D721Med (cell line): ENCODE data around the gene SLC2A2.
"Not testable (repeated sequence)": the region's sequence is repeated elsewhere in the genome, so short reads cannot be mapped to it uniquely, and the experiment has no call there.

ENCODE experiments used
- DNase-seq: peaks from one replicate; pipeline ENCODE4 v3.0.0; 2011; ENCODE audit warnings: low spot score; ENCODE audit not compliant: insufficient read length
- FAIRE-seq: peaks from 2 replicates; lab custom pipeline; 2011; peaks lifted over from hg19 to GRCh38; lab: Jason Lieb, UNC
- TF ChIP-seq, protein P1 (sequence below): IDR thresholded peaks from 2 replicates; pipeline ENCODE4 v1.5.1; 2012; ENCODE audit warnings: mild to moderate bottlenecking, control low read depth; ENCODE audit not compliant: insufficient read depth; ENCODE audit errors: missing control alignments

The SLC2A2 gene

DNA sequence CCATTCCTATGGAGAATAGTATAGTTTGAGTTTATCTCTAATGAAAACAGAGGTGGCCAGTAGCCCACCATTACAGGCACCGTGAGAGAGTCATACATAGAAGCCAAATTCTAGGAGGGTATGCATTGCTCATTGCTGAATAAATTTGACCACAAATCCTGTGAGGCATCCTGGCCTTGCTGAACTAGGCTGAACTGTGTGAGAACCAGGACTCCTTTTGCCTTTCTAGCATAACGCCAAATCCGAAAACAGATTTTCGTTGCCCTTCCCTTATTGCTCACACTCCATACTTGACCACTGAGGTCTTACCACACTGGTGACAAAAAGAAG, 50.4 kb downstream of the SLC2A2 start:
- TF ChIP-seq, protein P1, sequence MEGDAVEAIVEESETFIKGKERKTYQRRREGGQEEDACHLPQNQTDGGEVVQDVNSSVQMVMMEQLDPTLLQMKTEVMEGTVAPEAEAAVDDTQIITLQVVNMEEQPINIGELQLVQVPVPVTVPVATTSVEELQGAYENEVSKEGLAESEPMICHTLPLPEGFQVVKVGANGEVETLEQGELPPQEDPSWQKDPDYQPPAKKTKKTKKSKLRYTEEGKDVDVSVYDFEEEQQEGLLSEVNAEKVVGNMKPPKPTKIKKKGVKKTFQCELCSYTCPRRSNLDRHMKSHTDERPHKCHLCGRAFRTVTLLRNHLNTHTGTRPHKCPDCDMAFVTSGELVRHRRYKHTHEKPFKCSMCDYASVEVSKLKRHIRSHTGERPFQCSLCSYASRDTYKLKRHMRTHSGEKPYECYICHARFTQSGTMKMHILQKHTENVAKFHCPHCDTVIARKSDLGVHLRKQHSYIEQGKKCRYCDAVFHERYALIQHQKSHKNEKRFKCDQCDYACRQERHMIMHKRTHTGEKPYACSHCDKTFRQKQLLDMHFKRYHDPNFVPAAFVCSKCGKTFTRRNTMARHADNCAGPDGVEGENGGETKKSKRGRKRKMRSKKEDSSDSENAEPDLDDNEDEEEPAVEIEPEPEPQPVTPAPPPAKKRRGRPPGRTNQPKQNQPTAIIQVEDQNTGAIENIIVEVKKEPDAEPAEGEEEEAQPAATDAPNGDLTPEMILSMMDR, result no peak
- DNase-seq, result no peak
- FAIRE-seq, result no peak

DNA sequence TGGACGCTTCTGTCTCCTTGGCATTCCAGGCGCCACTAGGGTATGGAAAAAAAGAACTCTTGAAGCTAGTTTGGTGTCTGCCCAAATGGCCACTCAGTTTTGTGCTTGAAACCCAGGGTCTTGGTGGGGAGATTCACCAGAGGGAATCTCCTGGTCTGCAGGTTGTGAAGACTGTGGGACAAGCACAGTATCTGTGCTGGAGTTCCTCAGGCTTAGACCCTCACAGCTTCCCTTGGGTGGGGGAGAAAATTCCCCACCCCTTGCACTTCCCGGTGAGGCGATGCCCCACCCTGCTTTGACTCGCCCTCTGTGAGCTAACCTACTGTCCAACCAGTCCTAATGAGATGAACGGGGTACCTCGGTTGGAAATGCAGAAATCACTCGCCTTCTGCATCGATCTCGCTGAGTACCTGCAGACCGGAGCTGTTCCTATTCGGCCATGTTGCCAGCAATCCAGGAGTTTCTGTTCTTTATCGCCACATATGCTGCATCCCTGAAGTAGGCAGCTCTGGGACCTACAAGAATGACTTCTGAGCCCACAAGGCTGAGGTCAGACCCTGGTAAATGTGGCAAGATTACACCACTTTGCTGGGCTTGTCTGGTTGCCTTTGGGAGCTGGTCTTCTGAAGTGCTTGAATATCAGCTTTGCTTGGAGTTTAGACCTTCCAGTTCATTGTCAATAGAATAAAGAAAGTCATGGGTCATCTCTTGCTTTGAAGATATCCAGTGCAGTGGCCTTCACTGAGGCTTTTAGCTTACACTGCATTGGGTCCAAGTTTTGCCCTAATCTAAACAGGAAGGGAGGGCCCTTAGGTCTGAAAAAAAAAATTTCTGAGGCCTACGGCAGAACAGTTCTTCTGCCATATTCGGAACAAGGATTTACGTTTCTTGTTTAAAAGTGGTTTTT, 51.0 kb downstream of the SLC2A2 start:
- TF ChIP-seq, protein P1, result no peak
- DNase-seq (no peak), FAIRE-seq (no peak)

DNA sequence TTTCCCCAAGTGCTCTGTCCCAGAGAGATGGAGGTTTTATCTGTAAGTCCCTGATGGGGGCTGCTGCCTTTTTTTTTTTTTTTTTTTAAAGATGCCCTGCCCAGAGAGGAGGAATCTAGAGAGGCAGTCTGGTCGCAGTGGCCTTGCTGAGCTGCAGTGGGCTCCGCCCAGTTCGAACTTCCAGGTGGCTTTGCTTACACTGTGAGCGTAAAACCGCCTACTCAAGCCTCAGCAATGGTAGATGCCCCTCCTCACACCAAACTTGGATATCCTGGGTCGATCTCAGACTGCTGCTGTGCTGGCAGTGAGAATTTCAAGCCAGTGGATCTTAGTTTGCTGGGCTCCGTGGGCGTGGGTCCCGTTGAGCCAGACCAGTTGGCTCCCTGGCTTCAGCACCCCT, 51.6 kb downstream of the SLC2A2 start:
- DNase-seq (no peak), FAIRE-seq (no peak)
- TF ChIP-seq, protein P1, result no peak

DNA sequence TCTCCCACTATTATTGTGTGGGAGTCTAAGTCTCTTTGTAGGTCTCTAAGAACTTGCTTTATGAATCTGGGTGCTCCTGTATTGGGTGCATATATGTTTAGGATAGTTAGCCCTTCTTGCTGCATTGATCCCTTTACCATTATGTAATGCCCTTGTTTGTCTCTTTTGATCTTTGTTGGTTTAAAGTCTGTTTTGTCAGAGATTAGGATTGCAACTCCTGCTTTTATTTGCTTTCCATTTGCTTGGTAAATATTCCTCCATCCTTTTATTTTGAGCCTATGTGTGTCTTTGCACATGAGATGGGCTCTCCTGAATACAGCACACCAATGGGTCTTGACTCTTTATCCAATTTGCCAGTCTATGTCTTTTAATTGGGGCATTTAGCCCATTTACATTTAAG, 53.6 kb downstream of the SLC2A2 start:
- FAIRE-seq, DNase-seq: not testable (repeated sequence)

DNA sequence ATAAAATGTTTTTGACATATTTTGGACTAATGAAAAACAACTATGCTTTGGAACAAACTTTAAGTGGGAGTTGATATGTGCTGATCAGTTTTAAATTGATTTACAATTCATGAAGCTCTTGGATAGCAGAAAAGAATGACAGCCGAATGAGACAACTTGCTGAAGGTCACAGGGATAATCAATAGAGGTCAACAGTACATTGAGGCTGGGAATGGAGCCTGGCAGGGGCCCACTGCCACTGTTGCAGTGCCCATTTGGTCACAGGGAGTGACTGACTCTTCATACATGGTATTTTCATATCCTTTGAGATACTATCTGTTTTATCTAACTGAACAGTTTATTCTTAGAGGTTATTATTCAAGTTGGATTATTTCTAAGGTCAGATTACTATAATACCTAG, 59.4 kb downstream of the SLC2A2 start:
- no peak for FAIRE-seq
- TF ChIP-seq, protein P1, result no peak
- no peak for DNase-seq

DNA sequence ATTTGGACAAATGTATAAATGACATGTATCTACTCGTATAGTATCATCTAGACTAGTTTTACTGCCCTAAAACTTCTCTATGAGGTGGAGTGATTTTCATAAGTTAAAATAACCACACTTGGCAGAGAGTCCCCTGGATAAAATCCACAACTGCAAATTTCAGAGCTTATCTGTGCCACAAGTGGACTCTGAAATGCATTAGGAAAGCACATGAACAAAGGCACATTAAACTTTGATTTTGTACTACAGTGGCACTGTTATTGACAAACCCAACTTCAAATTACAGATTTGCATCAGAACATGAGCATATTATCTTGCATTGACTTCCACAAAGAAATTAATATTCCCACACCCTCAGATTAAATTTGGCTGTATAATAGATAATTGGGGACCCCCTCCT, 60.0 kb downstream of the SLC2A2 start:
- TF ChIP-seq, protein P1, result no peak
- DNase-seq, result no peak
- FAIRE-seq, result no peak

DNA sequence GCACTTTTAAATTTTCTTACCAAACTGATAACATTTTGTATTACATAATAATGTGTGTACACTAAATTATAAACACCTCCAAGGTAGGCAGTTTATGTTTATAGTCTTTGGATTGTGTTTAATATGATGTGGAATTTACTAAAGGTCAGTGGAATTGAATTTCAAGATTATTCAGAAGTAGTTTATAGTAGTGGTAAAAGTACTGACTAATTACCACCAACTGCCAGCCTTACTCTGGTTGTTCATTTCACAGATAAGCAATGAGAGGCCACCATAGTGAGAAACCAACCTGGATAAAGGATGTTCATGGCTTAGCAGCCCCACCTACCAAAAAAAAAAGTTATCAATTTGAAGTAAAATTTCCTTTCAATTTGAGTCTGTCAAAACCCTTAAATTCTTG, 64.1 kb downstream of the SLC2A2 start:
- DNase-seq, result no peak

More for the DNA sequence above, 64.1 kb downstream of the SLC2A2 start:
- no peak for FAIRE-seq
- TF ChIP-seq, protein P1, result no peak
